NOMO-1 (cell line): ENCODE data around the gene KCNN3.

Experiments
- DNase-seq, 2 experiments: peaks; one replicate each; lab custom pipeline; 2025; ENCODE audit not compliant: unreplicated experiment in 2 of 2; lab: John Stamatoyannopoulos, UW

Gene KCNN3

GRCh38 chr1:154861607-154862094 lies 8.4 kb downstream of the KCNN3 start:
- no peak for DNase-seq

- DNase-seq = peak; percentile 67 to 75
These were observed 9.8 kb downstream of the KCNN3 start for GRCh38 chr1:154860156-154860870.

GRCh38 chr1:154859786-154860155 lies 10.3 kb downstream of the KCNN3 start:
- DNase-seq = no peak

GRCh38 chr1:154859151-154859785 lies 10.8 kb downstream of the KCNN3 start:
- DNase-seq = no peak

- no peak for DNase-seq
These were observed 12.5 kb downstream of the KCNN3 start for GRCh38 chr1:154857441-154858215.

GRCh38 chr1:154857022-154857421 lies 13.1 kb downstream of the KCNN3 start:
- DNase-seq = no peak

GRCh38 chr1:154856544-154856943 lies 13.5 kb downstream of the KCNN3 start:
- no peak for DNase-seq

- DNase-seq = no peak
These were observed 14.0 kb downstream of the KCNN3 start for GRCh38 chr1:154856049-154856448.

GRCh38 chr1:154855186-154855851 lies 14.8 kb downstream of the KCNN3 start:
- no peak for DNase-seq

- DNase-seq = no peak
These were observed 17.2 kb downstream of the KCNN3 start for GRCh38 chr1:154852845-154853244.

- DNase-seq = no peak
These were observed 18.5 kb downstream of the KCNN3 start for GRCh38 chr1:154851392-154852177.

- DNase-seq = no peak
These were observed 20.4 kb downstream of the KCNN3 start for GRCh38 chr1:154849645-154850131.

- no peak for DNase-seq
These were observed 21.1 kb downstream of the KCNN3 start for GRCh38 chr1:154848983-154849382.

GRCh38 chr1:154847891-154848290 lies 22.2 kb downstream of the KCNN3 start:
- no peak for DNase-seq

GRCh38 chr1:154846565-154847442 lies 23.3 kb downstream of the KCNN3 start:
- no peak for DNase-seq

GRCh38 chr1:154845879-154846278 lies 24.2 kb downstream of the KCNN3 start:
- no peak for DNase-seq

GRCh38 chr1:154845174-154845573 lies 24.9 kb downstream of the KCNN3 start:
- no peak for DNase-seq

- no peak for DNase-seq
These were observed 25.8 kb downstream of the KCNN3 start for GRCh38 chr1:154844297-154844681.

GRCh38 chr1:154843636-154844296 lies 26.3 kb downstream of the KCNN3 start:
- no peak for DNase-seq
